ENCODE results near the gene EPB41L5. TPM values are rescaled to one million over a fixed set of nuclear protein-coding genes. Genes with fewer than 3 reads are reported as not detected.

EPB41L5 gene
- total and polyA plus RNA-seq, 9 of the 15 experiments (the other 6 are each of a cell fraction or from before 2014, with no cell fraction given): 2.3 to 14.1 (median 8.2) TPM

DNA sequence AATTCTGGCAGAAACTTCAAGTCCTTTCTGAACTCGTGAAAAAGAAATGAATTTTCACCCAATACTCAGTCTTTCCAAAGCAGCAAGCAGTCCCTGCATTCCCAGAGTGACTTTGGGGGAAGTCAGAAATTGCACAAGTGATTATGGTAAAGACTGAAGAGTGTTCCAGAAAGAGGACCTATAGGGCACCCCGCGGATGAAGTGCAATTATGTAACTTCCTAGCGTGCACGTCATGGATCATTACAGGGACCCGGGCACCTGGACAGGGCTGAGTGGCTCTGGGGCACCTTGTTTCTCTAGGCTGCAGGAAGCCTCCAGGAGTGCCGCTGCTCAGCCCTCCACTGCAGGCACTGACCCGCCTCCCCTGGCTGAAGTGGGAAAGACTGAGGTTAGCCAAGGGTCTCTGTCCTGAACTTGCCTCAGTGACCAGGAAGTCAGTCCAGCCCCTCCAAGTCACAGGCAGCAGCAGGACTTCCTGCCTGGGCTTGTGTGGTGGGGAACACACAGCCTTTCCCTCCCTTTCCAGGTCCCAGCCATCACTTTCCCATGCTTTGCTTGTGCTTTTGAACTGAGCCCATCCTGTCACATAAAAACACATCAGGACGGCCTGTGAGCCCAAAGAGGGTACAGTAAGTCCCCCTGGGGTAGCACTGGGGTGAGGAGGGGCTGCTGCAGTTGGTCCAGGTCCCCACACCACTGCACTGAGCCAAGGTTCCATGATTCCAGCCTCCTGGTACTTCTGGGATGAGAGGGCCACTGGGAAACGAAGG, 190.6 kb downstream of the EPB41L5 start:
- peaks cover 3 to 19% of the 10 kb centered on the region in 2 experiments; a peak in 4 of 5 replicates for H3K27me3 ChIP-seq (ENCODE audit: control insufficient read depth in 2 of 2, insufficient read depth in 2 of 2, low read length in 2 of 2)
- TF ChIP-seq ARID1B (IDR thresholded peaks at IDR 0.05) (no peak), NFATC3 (IDR thresholded peaks at IDR 0.05) (no peak), ETV1 (tag; conservative IDR thresholded peaks at IDR 0.05; ENCODE audit: low read depth) (no peak), HCFC1 (IDR thresholded peaks at IDR 0.05; ENCODE audit: low read depth, low read length) (no peak), SAP30 (IDR thresholded peaks at IDR 0.05; ENCODE audit: borderline replicate concordance, insufficient read depth, low read depth, low read length, poor library complexity, severe bottlenecking) (no peak), EZH2 (IDR thresholded peaks at IDR 0.05; ENCODE audit: borderline replicate concordance, low read depth, low read length) (no peak), ZNF316 (IDR thresholded peaks at IDR 0.05) (no peak), TBL1XR1 (IDR thresholded peaks at IDR 0.05; ENCODE audit: low read length in 2 of 2) (no peak), ZNF764 (CRISPR knock-in tag; IDR thresholded peaks at IDR 0.05; ENCODE audit: low read depth) (no peak), ZNF133 (CRISPR knock-in tag; IDR thresholded peaks at IDR 0.05) (no peak), SMARCC2 (IDR thresholded peaks at IDR 0.05; ENCODE audit: low read depth) (no peak), ZNF431 (CRISPR knock-in tag; IDR thresholded peaks at IDR 0.05) (no peak)
- TF ChIP-seq, protein P1, sequence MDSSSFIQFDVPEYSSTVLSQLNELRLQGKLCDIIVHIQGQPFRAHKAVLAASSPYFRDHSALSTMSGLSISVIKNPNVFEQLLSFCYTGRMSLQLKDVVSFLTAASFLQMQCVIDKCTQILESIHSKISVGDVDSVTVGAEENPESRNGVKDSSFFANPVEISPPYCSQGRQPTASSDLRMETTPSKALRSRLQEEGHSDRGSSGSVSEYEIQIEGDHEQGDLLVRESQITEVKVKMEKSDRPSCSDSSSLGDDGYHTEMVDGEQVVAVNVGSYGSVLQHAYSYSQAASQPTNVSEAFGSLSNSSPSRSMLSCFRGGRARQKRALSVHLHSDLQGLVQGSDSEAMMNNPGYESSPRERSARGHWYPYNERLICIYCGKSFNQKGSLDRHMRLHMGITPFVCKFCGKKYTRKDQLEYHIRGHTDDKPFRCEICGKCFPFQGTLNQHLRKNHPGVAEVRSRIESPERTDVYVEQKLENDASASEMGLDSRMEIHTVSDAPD (CRISPR knock-in tag; IDR thresholded peaks at IDR 0.05): no peak
- POLR2A ChIA-PET: interaction anchor here (0.6 to 1.9 kb wide), 3 partner anchors 11 to 144 kb away, joined by 3 to 6 read pairs (median 3); no protein-coding TSS in a partner anchor
- H3K4me3 ChIP-seq: no peak overlapping the region
- CTCF ChIA-PET (ENCODE audit: low intra/inter-chr PET ratio): interaction anchor here (0.6 to 1.0 kb wide), 2 partner anchors 109 to 110 kb away, joined by 3 read pairs; no protein-coding TSS in a partner anchor
- WGBS (ENCODE audit: insufficient coverage, low coverage, missing lambda C conversion rate): 9% methylated on average over 10 of the region's 10 CpGs
- no peak overlapping the region for H3K4me2 ChIP-seq (ENCODE audit: insufficient read depth, low read length)
- no peak overlapping the region for H3K9ac ChIP-seq (ENCODE audit: insufficient read depth in 1 of 2, low read depth in 2 of 2, low read length in 2 of 2)
- H3K9me1 ChIP-seq (ENCODE audit: control insufficient read depth, insufficient read depth, low read length): no peaks in the 10 kb centered on the region
- in situ Hi-C loops (cut with MboI): no loop called here
- peak; percentile 10 for ATAC-seq
- no peaks in the 10 kb centered on the region for H3K36me3 ChIP-seq (ENCODE audit: control insufficient read depth, insufficient read depth, low read length)
- H3K9me3 ChIP-seq (replicated peaks; ENCODE audit: control insufficient read depth, insufficient read depth, low read depth, low read length): no peaks in the 10 kb centered on the region
- peak in 1 of 4 experiments; percentile 3 for DNase-seq (ENCODE audit: extremely low read depth in 1 of 4, low spot score in 3 of 4)
- peaks cover 0 to 9% of the 10 kb centered on the region in 2 experiments; a peak in 2 of 5 replicates for H3K4me1 ChIP-seq (replicated peaks in 1 of 2; ENCODE audit: control insufficient read depth in 2 of 2, insufficient read depth in 2 of 2, low read length in 2 of 2)
- 0 out of 2 replicates have a peak, but pooled peaks cover 5% of the 10 kb centered on the region for H4K20me1 ChIP-seq (replicated peaks; ENCODE audit: control insufficient read depth, insufficient read depth, low read length)
- BruUV-seq (replicated peaks): no TSS peak
- intact Hi-C loops (cut with micrococcal nuclease): no loop called here
- H3K27ac ChIP-seq (ENCODE audit: extremely low read depth, low read depth, low read length): no peak overlapping the region
- H3K79me2 ChIP-seq (ENCODE audit: control insufficient read depth, insufficient read depth, low read length): no peaks in the 10 kb centered on the region
- H2AFZ ChIP-seq (ENCODE audit: low read depth, low read length): peak overlapping the region; percentile 14; the same call in 1 of the 2 replicates
- FAIRE-seq: no peak
